ENCODE measurements around the gene NMNAT2. TPM values are rescaled to one million over a fixed set of nuclear protein-coding genes. Genes with fewer than 3 reads are reported as not detected.

Gene NMNAT2
- total and polyA plus RNA-seq, 2 donors (not counting 3 experiments of a cell fraction or from before 2014, with no cell fraction given): 0.28 to 0.38 TPM

DNA sequence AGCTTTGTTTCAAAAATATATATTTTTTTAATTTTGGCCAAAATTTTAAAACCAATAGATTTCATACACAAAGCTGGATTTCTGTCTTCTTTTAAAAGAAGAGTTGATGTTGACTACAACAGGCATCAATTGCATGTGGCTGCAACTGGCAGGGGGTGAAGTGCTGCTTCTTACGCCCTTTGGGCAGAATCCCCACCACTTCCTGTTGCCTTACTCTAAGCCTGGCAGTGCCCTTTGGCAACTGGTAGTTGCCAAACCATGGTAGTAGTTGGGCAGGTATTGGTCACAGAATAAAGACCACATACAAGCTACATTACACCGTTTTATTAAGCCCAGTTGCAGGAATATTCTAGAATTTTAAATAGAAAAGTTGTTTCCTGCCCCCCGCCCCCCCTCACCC lies 215.1 kb downstream of the NMNAT2 start:
- Histone ChIP-seq H3K9ac (replicated peaks; ENCODE audit: extremely low read depth, insufficient read depth, low read length) (no peak overlapping the region), H2AFZ (ENCODE audit: low read depth, low read length) (no peak overlapping the region), H4K20me1 (replicated peaks; ENCODE audit: control insufficient read depth, extremely low read depth, insufficient read depth, low read length) (no peaks in the 10 kb centered on the region), H3K79me2 (ENCODE audit: control insufficient read depth, insufficient read depth, low read length) (no peaks in the 10 kb centered on the region), H3K9me3 (replicated peaks; ENCODE audit: control insufficient read depth, insufficient read depth, low read length) (no peaks in the 10 kb centered on the region), H3K4me2 (ENCODE audit: insufficient read depth, low read length) (no peak overlapping the region), H3K4me3 (replicated peaks in 1 of 3; ENCODE audit: insufficient read depth in 1 of 3, low read depth in 1 of 3, low read length in 3 of 3) (no peak overlapping the region), H3K27ac (ENCODE audit: insufficient read depth, low read depth, low read length) (no peak overlapping the region), H3K9me1 (replicated peaks; ENCODE audit: control insufficient read depth, extremely low read depth, insufficient read depth, low read length) (no peaks in the 10 kb centered on the region), H3K27me3 (ENCODE audit: control insufficient read depth in 2 of 2, insufficient read depth in 2 of 2, low read length in 2 of 2) (no peaks in the 10 kb centered on the region), H3K4me1 (ENCODE audit: control insufficient read depth, extremely low read depth, insufficient read depth, low read length) (no peaks in the 10 kb centered on the region), H3K36me3 (ENCODE audit: control insufficient read depth in 2 of 2, extremely low read depth in 1 of 2, insufficient read depth in 2 of 2, low read length in 2 of 2) (no peaks in the 10 kb centered on the region)
- TF ChIP-seq, protein P1, sequence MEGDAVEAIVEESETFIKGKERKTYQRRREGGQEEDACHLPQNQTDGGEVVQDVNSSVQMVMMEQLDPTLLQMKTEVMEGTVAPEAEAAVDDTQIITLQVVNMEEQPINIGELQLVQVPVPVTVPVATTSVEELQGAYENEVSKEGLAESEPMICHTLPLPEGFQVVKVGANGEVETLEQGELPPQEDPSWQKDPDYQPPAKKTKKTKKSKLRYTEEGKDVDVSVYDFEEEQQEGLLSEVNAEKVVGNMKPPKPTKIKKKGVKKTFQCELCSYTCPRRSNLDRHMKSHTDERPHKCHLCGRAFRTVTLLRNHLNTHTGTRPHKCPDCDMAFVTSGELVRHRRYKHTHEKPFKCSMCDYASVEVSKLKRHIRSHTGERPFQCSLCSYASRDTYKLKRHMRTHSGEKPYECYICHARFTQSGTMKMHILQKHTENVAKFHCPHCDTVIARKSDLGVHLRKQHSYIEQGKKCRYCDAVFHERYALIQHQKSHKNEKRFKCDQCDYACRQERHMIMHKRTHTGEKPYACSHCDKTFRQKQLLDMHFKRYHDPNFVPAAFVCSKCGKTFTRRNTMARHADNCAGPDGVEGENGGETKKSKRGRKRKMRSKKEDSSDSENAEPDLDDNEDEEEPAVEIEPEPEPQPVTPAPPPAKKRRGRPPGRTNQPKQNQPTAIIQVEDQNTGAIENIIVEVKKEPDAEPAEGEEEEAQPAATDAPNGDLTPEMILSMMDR (IDR thresholded peaks at IDR 0.05; ENCODE audit: extremely low read depth in 1 of 2, insufficient read depth in 1 of 2, low read depth in 1 of 2, low read length in 2 of 2): no peak
- no peak for TF ChIP-seq FOS (IDR thresholded peaks at IDR 0.05; ENCODE audit: borderline replicate concordance, insufficient read depth, low read length)
- TF ChIP-seq POLR2A (IDR thresholded peaks at IDR 0.05; ENCODE audit: low read depth, low read length): no peak
- TF ChIP-seq GATA2 (IDR thresholded peaks at IDR 0.05; ENCODE audit: insufficient read depth, insufficient read length, low read depth, low read length): no peak
- TF ChIP-seq JUN (IDR thresholded peaks at IDR 0.05; ENCODE audit: borderline replicate concordance, insufficient read depth, insufficient read length, low read depth): no peak
- no peak for TF ChIP-seq MYC (IDR thresholded peaks at IDR 0.05; ENCODE audit: low read depth, low read length)
- no peak for TF ChIP-seq EZH2 (IDR thresholded peaks at IDR 0.05; ENCODE audit: borderline replicate concordance, low read depth, low read length, severe bottlenecking)
- no peak for TF ChIP-seq POLR2AphosphoS5 (IDR thresholded peaks at IDR 0.05; ENCODE audit: insufficient read depth, low read depth, low read length)
- TF ChIP-seq, protein P2, sequence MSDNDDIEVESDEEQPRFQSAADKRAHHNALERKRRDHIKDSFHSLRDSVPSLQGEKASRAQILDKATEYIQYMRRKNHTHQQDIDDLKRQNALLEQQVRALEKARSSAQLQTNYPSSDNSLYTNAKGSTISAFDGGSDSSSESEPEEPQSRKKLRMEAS (IDR thresholded peaks at IDR 0.05; ENCODE audit: insufficient read depth, insufficient read length): no peak
- ChIA-PET CTCF (interaction anchor here (1.4 to 3.1 kb wide), 5 partner anchors 8 to 64 kb away, joined by 3 to 16 read pairs (median 4); no protein-coding TSS in a partner anchor), POLR2A (no interaction called here)
- no TSS peak for BruUV-seq (replicated peaks)
- FAIRE-seq: no peak
- dilution Hi-C loops (cut with MboI; ENCODE audit: extremely low pct_ligation_motif_present, low sequenced_read_pairs) (no loop called here), intact Hi-C loops (cut with micrococcal nuclease) (no loop called here)
- no peak for DNase-seq (ENCODE audit: low read depth, low spot score)
